ENCODE data around the gene CAPN8.

Gene CAPN8

GRCh38 chr1:223520200-223520599 is 145.3 kb downstream of the CAPN8 start:
- DNase-seq: no peak

GRCh38 chr1:223519116-223519515 is 146.4 kb downstream of the CAPN8 start:
- DNase-seq: no peak

- peak in 1 of 2 experiments; percentile 48 for DNase-seq
These were observed 146.9 kb downstream of the CAPN8 start for GRCh38 chr1:223518553-223518952.

GRCh38 chr1:223515926-223516325 is 149.6 kb downstream of the CAPN8 start:
- DNase-seq: peak in 1 of 2 experiments; percentile 50

DNA sequence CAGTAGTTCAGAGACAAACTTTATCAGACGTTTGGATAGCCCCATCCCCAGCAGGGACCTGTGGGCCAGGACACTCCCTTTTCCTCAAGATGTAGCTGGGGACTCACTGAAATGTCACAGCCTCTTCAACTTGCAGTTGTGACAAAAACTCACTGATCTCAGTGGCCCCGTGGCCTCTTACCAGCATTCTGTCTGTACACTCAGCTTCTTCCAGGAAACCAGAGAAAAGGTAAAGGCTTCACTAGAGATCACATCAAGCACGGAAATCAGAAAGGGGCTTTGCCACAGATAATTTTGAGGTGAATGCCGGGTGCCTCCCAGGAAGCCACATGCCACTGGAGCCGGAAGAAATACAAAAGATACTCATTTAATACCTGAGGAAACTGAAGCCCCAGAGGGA is 150.1 kb downstream of the CAPN8 start:
- DNase-seq: no peak

DNA sequence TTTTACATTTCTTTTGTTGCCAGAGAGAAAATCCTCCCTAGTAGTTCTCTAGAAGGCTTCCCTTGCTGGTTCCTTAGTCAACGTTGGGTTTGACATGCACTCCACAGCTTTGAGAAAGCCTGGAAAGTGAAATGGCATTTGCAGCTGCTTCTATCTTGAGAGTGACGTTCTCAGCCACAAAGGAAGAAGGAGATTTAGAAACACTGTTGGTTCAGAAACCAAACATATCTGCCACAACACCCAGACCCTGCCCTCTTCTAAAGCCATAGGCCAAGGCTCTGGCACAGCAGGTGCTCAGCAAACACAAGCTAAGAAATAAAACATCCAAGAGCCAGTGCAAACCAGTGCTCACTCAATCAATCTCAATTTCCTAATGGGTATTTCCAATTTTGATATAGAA is 150.9 kb downstream of the CAPN8 start:
- no peak for DNase-seq

DNA sequence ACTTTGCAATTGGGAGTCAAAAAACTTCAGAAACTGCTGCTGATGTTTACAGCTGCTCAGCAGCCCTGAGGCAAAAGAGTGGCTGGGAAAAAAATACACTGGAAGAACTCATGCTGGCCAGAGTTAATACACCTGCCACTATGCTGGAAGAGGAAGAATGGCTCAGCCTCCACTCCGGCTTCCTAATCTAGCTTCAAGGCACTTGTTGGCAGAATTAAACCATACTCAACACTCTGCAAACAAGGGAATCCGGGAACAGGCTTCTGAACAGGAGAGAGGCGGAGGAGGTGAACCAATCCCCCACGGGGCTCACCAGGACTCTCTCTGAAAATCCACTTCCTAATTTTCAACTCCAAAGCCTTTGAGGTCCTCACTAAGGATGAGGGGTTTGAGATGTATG is 152.2 kb downstream of the CAPN8 start:
- no peak for DNase-seq

DNA sequence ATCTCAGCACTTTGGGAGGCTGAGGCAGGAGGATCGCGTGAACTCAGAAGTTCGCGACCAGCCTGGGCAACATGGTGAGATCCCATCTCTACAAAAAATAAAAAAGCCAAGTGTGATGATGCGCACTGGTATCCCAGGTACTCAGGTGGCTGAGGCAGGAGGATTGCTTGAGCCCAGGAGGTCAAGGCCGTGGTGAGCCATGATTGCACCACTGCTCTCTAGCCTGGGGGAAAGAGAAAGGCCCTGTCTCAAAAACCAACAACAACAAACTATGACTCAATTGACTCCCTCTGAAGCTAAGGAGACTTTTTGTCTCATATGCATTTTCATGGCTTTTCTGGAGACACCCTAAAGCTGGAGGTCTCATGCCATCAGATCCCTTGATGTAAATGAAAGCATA is 153.4 kb downstream of the CAPN8 start:
- no peak for DNase-seq

DNA sequence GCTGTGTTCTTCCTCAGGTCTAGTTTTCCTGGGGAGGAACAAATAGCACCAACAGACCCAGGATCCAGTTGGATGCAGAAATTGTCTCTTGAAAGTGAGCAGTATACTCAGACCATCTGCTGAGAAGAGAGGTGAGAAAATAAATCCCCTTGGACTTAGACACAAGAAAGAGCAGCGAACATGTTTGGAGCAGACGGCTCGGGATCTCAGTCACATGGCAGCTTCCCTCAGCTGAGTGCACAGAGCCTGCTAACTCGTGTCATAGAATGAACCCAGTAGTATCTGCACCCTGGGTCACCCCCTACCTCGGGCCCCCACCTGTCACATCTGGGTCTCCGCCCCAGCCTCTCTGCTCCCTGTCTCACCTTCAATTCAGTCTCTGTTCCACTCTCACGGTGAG is 156.7 kb downstream of the CAPN8 start:
- DNase-seq: peak; percentile 35 to 74

DNA sequence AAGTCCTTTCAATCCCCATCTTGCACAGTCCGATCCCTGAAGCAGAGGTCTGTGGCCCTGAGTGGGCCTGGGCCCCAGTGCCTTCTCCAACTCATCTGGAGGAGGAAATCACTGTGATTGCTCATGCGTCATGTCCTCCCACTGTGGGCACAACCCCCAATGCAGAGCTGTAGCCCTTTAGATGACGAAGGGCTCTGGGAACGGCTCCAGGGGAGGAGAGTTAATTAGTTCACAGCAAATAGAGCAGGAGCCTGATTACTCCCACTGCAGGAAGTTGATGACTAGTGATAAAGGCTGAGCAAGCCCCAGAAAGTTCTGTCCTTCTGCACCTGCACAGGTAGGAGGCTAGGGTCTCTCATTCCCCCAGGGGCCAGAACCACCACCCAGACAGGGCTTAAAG is 160.8 kb downstream of the CAPN8 start:
- DNase-seq: no peak

- DNase-seq: no peak
These were observed 162.2 kb downstream of the CAPN8 start for GRCh38 chr1:223503348-223503747.

DNA sequence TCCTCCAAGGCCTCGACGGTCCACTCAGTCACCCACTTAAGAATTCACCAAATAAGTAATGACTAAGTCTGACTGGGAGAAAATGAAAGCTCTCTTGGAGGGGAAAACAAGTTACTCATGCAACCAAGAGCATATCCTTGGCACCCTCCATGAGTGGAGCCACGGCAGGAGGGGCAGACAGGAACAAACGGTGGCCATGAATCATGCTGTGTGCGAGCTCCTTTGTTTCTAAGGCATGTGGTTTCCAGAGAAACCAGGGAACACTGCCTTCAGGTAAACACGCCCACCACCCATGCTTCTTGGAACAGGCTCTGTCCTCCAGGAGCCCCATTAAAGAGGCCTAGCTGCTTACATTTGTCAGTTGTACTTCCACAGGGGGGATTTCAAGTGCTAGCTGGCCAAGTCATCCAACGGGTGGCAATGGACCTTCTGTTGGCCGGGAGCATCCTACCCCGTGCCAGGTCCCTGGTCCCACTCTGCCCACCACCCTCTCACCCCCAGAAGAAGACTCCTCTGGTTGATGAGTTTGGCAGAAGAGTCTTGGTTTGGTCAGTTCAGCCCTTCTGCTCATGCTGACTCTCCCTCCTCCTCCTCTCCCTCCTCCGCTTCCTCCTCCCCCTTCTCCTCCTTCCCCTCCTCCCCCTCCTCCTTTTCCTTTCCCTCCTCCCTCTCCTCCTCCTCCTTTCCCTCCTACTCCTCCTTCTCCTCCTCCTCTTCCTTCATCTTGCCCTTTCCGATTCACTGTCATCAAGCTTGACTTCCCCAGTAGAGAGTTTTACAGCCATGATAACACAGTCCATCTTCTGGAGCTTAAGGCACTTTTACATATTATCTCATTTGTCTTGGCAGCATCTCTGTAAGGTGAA is 164.7 kb downstream of the CAPN8 start:
- DNase-seq: no peak

GRCh38 chr1:223496883-223497282 is 168.6 kb downstream of the CAPN8 start:
- peak; percentile 35 to 72 for DNase-seq

GRCh38 chr1:223494926-223495645 is 170.4 kb downstream of the CAPN8 start:
- DNase-seq: no peak

- no peak for DNase-seq
These were observed 173.5 kb downstream of the CAPN8 start for GRCh38 chr1:223492044-223492443.
